H1 (cell line): ENCODE data around the gene RCE1. TPM values are rescaled to one million over a fixed set of nuclear protein-coding genes. Genes with fewer than 3 reads are reported as not detected.

Experiments used
- MAX ChIP-seq: IDR thresholded peaks from 2 replicates; pipeline ENCODE4 v1.6.1; 2012; ENCODE audit warnings: inconsistent platforms
- RAD21 ChIP-seq, 2 experiments: IDR thresholded peaks in 1 of 2; conservative IDR thresholded peaks in 1 of 2; 2 replicates each; pipeline ENCODE4 v1.6.1; 2011; ENCODE audit warnings: low read depth in 2 of 2, low read length in 2 of 2, improper control_type of control experiment in 1 of 2, inconsistent platforms in 1 of 2, mild to moderate bottlenecking in 1 of 2, moderate library complexity in 1 of 2
- TEAD4 ChIP-seq: IDR thresholded peaks from 2 replicates; pipeline ENCODE4 v1.6.1; 2012; ENCODE audit warnings: low read depth, low read length, inconsistent platforms, mixed read lengths
- polyA plus RNA-seq, 7 experiments: library from polyadenylated mRNA; depleted of rRNA in 3 of 7; stranded (reverse) in 5 of 7; unstranded in 2 of 7; fragments of >200 nt in 5 of 7; fragments of 200-250 nt in 2 of 7; gene quantifications; 1 replicate in 5 of 7; 2 replicates in 1 of 7; 4 replicates in 1 of 7; pipeline versions ENCODE4 v1.2.1 to v1.2.3, GENCODE V29; 2011 to 2013; ENCODE audit warnings: missing spikeins in 2 of 7, mixed read lengths in 2 of 7
- total RNA-seq: library from RNA; stranded (reverse); fragmentation: NEBNext Ultra II Directional; extraction: Animal tissue kit (Norgen Biotek cat#: 25700); gene quantifications from 2 replicates; pipeline ENCODE4 v1.2.1, GENCODE V29; 2021

The RCE1 gene
- total and polyA plus RNA-seq, 2 of the 8 experiments (the other 6 are each of a cell fraction or from before 2014, with no cell fraction given), result 35.8 to 84.8 TPM

- TF ChIP-seq TEAD4 (no peak), MAX (no peak), RAD21 (IDR thresholded peaks at IDR 0.05 in 1 of 2, conservative IDR thresholded peaks at IDR 0.05 in 1 of 2; ENCODE audit: low read depth in 2 of 2, low read length in 2 of 2) (no peak)
Measured at GRCh38 chr11:66874232-66874631, 31.0 kb downstream of the RCE1 start (continued).
